ENCODE data around the gene PHACTR1. TPM values are rescaled to one million over a fixed set of nuclear protein-coding genes. Genes with fewer than 3 reads are reported as not detected.

The PHACTR1 gene
- total and polyA plus RNA-seq, 4 donors: 0.31 to 1.5 (median 0.79) TPM

- no peaks in the 10 kb centered on the region for H3K9me3 ChIP-seq (ENCODE audit: control insufficient read depth in 4 of 4, low read length in 3 of 4)
- TF ChIP-seq ATF3 (IDR thresholded peaks at IDR 0.05) (no peak), FOXA2 (IDR thresholded peaks at IDR 0.05) (no peak), ZBTB33 (IDR thresholded peaks at IDR 0.05) (no peak), TAF1 (conservative IDR thresholded peaks at IDR 0.05) (no peak), JUND (IDR thresholded peaks at IDR 0.05) (no peak), CTCF (IDR thresholded peaks at IDR 0.05; ENCODE audit: low read depth, low read length, missing input control) (no peak), NR2F2 (IDR thresholded peaks at IDR 0.05) (no peak), SP1 (IDR thresholded peaks at IDR 0.05) (no peak), EGR1 (IDR thresholded peaks at IDR 0.05; ENCODE audit: low read depth in 2 of 2) (no peak), HNF4G (IDR thresholded peaks at IDR 0.05) (no peak), FOXA1 (IDR thresholded peaks at IDR 0.05) (no peak), RXRA (IDR thresholded peaks at IDR 0.05) (no peak), HNF4A (conservative IDR thresholded peaks at IDR 0.05) (no peak)
- no peak for DNase-seq (ENCODE audit: low spot score)
- H3K36me3 ChIP-seq (ENCODE audit: control insufficient read depth in 4 of 4, insufficient read depth in 3 of 4, low read depth in 1 of 4, low read length in 3 of 4): no peaks in the 10 kb centered on the region
- H3K4me3 ChIP-seq (ENCODE audit: low read depth in 1 of 3, low read length in 3 of 3): no peak overlapping the region
- peaks cover 0 to 29% (median 10%) of the 10 kb centered on the region in 4 donors for H3K27me3 ChIP-seq (ENCODE audit: control insufficient read depth in 4 of 4, insufficient read depth in 4 of 4, low read length in 3 of 4)
- 53% methylated on average over 3 of the region's 3 CpGs for WGBS
- H3K4me1 ChIP-seq (ENCODE audit: control insufficient read depth in 4 of 4, insufficient read depth in 4 of 4, low read length in 3 of 4): peaks cover 4 to 22% (median 14%) of the 10 kb centered on the region in 4 donors
- H3K9ac ChIP-seq (ENCODE audit: low read depth in 1 of 2, low read length in 2 of 2): no peak overlapping the region
- no peak overlapping the region for H3K27ac ChIP-seq (ENCODE audit: low read depth in 1 of 2, low read length in 2 of 2)
These were observed 298.8 kb downstream of the PHACTR1 start for GRCh38 chr6:13015379-13015681.

GRCh38 chr6:13024616-13025015 is 308.0 kb downstream of the PHACTR1 start:
- no peak for DNase-seq (ENCODE audit: low spot score)
- WGBS: 82% methylated on average over 2 of the region's 2 CpGs

More at GRCh38 chr6:13024616-13025015, 308.0 kb downstream of the PHACTR1 start:
- peaks cover 0 to 3% (median 0%) of the 10 kb centered on the region in 4 donors for H3K27me3 ChIP-seq (ENCODE audit: control insufficient read depth in 4 of 4, insufficient read depth in 4 of 4, low read length in 3 of 4)
- no peaks in the 10 kb centered on the region for H3K36me3 ChIP-seq (ENCODE audit: control insufficient read depth in 4 of 4, insufficient read depth in 3 of 4, low read depth in 1 of 4, low read length in 3 of 4)
- H3K4me1 ChIP-seq (ENCODE audit: control insufficient read depth in 4 of 4, insufficient read depth in 4 of 4, low read length in 3 of 4): no peaks in the 10 kb centered on the region
- H3K4me3 ChIP-seq (ENCODE audit: low read depth in 1 of 3, low read length in 3 of 3): no peak overlapping the region
- TF ChIP-seq RAD21 (IDR thresholded peaks at IDR 0.05) (no peak), SP1 (IDR thresholded peaks at IDR 0.05) (no peak), GABPA (IDR thresholded peaks at IDR 0.05 in 1 of 2, conservative IDR thresholded peaks at IDR 0.05 in 1 of 2) (no peak), MAX (IDR thresholded peaks at IDR 0.05) (no peak), FOXA1 (IDR thresholded peaks at IDR 0.05) (no peak), RXRA (IDR thresholded peaks at IDR 0.05) (no peak), YY1 (IDR thresholded peaks at IDR 0.05) (no peak), EGR1 (IDR thresholded peaks at IDR 0.05; ENCODE audit: low read depth in 2 of 2) (no peak)
- H3K9ac ChIP-seq (ENCODE audit: low read depth in 1 of 2, low read length in 2 of 2): no peak overlapping the region
- peaks cover 0 to 7% (median 0%) of the 10 kb centered on the region in 4 donors for H3K9me3 ChIP-seq (ENCODE audit: control insufficient read depth in 4 of 4, low read length in 3 of 4)
- H3K27ac ChIP-seq (ENCODE audit: low read depth in 1 of 2, low read length in 2 of 2): no peak overlapping the region

Data from liver (tissue), 9 donors.